Mesendoderm (in vitro differentiated cells): ENCODE data around the gene DCDC2.
A peak's percentile ranks its signal among the peaks of the same experiment; 100 is the strongest.
"Not testable (repeated sequence)": the region's sequence is repeated elsewhere in the genome, so short reads cannot be mapped to it uniquely, and the experiment has no call there.

Experiments
- DNase-seq: peaks from one replicate; pipeline ENCODE4 v3.0.0; 2013
- H2AK5ac ChIP-seq: 2 replicates; pipeline ENCODE4 v1.6.1; 2013; ENCODE audit warnings: low read length, inconsistent platforms
- H2BK120ac ChIP-seq: 2 replicates; pipeline ENCODE4 v1.6.1; 2013; ENCODE audit warnings: low read depth, mild to moderate bottlenecking, low read length, moderate library complexity, mixed read lengths
- H2BK15ac ChIP-seq: replicated peaks from 2 replicates; pipeline ENCODE4 v1.6.1; 2013; ENCODE audit warnings: low read depth, mild to moderate bottlenecking, moderate library complexity
- H2BK5ac ChIP-seq: 2 replicates; pipeline ENCODE4 v1.6.1; 2013; ENCODE audit warnings: low read length, inconsistent platforms
- H3K18ac ChIP-seq: 2 replicates; pipeline ENCODE4 v1.6.1; 2013; ENCODE audit warnings: mild to moderate bottlenecking, low read length, mixed read lengths
- H3K23ac ChIP-seq: one replicate; pipeline ENCODE4 v1.6.1; 2013; ENCODE audit warnings: low read length
- H3K27ac ChIP-seq: 2 replicates; pipeline ENCODE4 v1.5.1; 2013; ENCODE audit warnings: low read depth, mild to moderate bottlenecking, inconsistent platforms, low read length, moderate library complexity
- H3K27me3 ChIP-seq: 2 replicates; pipeline ENCODE4 v1.6.1; 2013; ENCODE audit warnings: low read length, control low read depth, mild to moderate bottlenecking, inconsistent platforms; ENCODE audit not compliant: insufficient read depth, poor library complexity
- H3K36me3 ChIP-seq: 2 replicates; pipeline ENCODE4 v1.6.1; 2013; ENCODE audit warnings: low read length, inconsistent platforms; ENCODE audit not compliant: control insufficient read depth, insufficient read depth
- H3K4ac ChIP-seq: one replicate; pipeline ENCODE4 v1.6.1; 2013; ENCODE audit warnings: low read depth, mild to moderate bottlenecking, low read length, moderate library complexity
- H3K4me1 ChIP-seq: 2 replicates; pipeline ENCODE4 v1.6.1; 2013; ENCODE audit warnings: low read depth, low read length, inconsistent platforms; ENCODE audit not compliant: control insufficient read depth
- H3K4me2 ChIP-seq: 2 replicates; pipeline ENCODE4 v1.6.1; 2013; ENCODE audit warnings: low read length
- H3K4me3 ChIP-seq: 2 replicates; pipeline ENCODE4 v1.5.1; 2013; ENCODE audit warnings: mild to moderate bottlenecking, low read length
- H3K56ac ChIP-seq: one replicate; pipeline ENCODE4 v1.6.1; 2013; ENCODE audit warnings: low read length
- H3K79me1 ChIP-seq: 2 replicates; pipeline ENCODE4 v1.6.1; 2013; ENCODE audit warnings: low read length, inconsistent platforms
- H3K79me2 ChIP-seq: 2 replicates; pipeline ENCODE4 v1.6.1; 2013; ENCODE audit warnings: mild to moderate bottlenecking, low read length; ENCODE audit not compliant: control insufficient read depth, insufficient read depth
- H3K9ac ChIP-seq: 2 replicates; pipeline ENCODE4 v1.6.1; 2013; ENCODE audit warnings: low read length, inconsistent platforms
- H4K5ac ChIP-seq: one replicate; pipeline ENCODE4 v1.6.1; 2013; ENCODE audit warnings: low read length
- H4K8ac ChIP-seq: one replicate; pipeline ENCODE4 v1.6.1; 2013; ENCODE audit warnings: low read depth, mild to moderate bottlenecking, control low read depth, low read length, moderate library complexity
- WGBS: extraction: QIAGEN DNeasy Blood & Tissue Kit; methylation state at CpG from one replicate; pipeline ENCODE4 v1.1.7; 2013; ENCODE audit warnings: low lambda C conversion rate, missing lambda C conversion rate; ENCODE audit not compliant: insufficient coverage; ENCODE audit errors: extremely low coverage; 5-methylcytosine and 5-hydroxymethylcytosine counted together

Gene DCDC2

DNA sequence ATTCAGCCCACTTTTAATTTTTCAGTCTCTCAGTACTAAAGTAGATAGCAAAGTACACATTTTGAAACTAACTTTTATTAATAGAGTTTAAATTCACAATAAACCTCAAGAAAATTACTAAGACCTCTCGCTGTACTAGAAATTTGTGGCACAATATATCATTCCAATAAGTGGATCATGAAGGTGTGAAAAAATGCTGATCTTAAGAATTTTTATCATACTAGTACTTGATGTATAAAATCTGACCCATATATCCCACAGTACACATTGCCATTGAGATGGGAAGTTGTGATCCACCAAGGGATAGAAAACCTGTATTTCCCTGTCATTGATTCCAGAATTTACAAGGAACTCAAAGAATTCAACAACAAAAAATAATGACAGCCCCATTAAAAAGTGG is 85.7 kb downstream of the DCDC2 start:
- Histone ChIP-seq H3K27me3 (no peaks in the 10 kb centered on the region), H3K36me3 (no peaks in the 10 kb centered on the region), H3K4me2 (no peak overlapping the region), H3K79me2 (no peaks in the 10 kb centered on the region), H3K27ac (no peak overlapping the region), H2BK15ac (no peak overlapping the region), H3K79me1 (no peaks in the 10 kb centered on the region), H3K4me1 (no peaks in the 10 kb centered on the region), H4K8ac (no peak overlapping the region), H3K23ac (no peak overlapping the region), H2BK5ac (no peak overlapping the region), H3K9ac (no peak overlapping the region), H2BK120ac (no peak overlapping the region), H4K5ac (no peak overlapping the region), H2AK5ac (no peak overlapping the region), H3K56ac (no peak overlapping the region), H3K4ac (no peak overlapping the region), H3K4me3 (no peak overlapping the region), H3K18ac (no peak overlapping the region)
- WGBS: no CpG with 5 or more reads among the region's 1 CpG
- DNase-seq: no peak

DNA sequence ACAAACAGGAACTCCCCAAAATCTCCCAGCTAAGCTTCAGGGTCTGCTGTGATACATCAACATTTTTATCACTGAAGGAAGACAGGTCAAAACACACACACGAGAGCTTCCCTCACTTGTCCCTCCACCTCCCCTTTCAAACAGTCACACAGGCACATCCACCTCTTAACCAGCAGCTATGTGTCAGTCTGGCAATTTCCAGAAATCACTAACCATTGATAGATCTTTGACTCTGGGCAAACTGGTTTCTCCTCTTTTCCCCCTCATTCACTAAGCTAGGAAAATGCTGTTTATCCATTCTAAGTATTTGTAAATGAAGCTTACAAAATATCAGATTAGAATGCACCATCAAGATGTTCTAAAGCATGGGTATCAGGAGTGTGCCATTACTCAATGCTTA is 87.8 kb downstream of the DCDC2 start:
- Histone ChIP-seq H2BK15ac (no peak overlapping the region), H3K79me1 (no peaks in the 10 kb centered on the region), H3K4me2 (no peak overlapping the region), H3K23ac (no peak overlapping the region), H3K9ac (no peak overlapping the region), H3K27me3 (no peaks in the 10 kb centered on the region), H3K79me2 (no peaks in the 10 kb centered on the region), H2BK5ac (no peak overlapping the region), H4K8ac (no peak overlapping the region), H2AK5ac (no peak overlapping the region), H3K4me1 (no peaks in the 10 kb centered on the region), H3K56ac (no peak overlapping the region), H3K27ac (no peak overlapping the region), H4K5ac (no peak overlapping the region), H2BK120ac (no peak overlapping the region), H3K4ac (no peak overlapping the region), H3K4me3 (no peak overlapping the region), H3K36me3 (no peaks in the 10 kb centered on the region), H3K18ac (no peak overlapping the region)
- DNase-seq: no peak
- no CpG with 5 or more reads among the region's 1 CpG for WGBS

DNA sequence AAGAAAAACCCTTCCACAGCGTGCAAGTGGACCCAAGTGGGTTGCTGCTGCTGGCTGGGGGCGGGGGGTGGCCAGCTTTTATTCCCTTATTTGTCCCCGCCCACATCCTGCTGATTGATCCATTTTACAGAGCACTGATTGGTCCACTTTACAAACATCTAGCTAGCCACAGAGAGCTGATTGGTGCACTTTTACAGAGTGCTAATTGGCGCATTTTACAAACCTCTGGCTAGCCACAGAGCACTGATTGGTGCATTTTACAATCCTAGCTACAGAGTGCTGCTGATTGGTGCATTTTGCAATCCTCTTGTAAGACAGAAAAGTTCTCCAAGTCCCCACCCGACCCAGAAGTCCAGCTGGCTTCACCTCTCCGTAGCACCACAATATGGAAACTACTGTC is 99.6 kb downstream of the DCDC2 start:
- not testable (repeated sequence) for H2BK15ac ChIP-seq, H3K4me2 ChIP-seq, H3K27ac ChIP-seq, H3K27me3 ChIP-seq, H3K36me3 ChIP-seq, H3K79me1 ChIP-seq, H3K23ac ChIP-seq, H4K8ac ChIP-seq, DNase-seq, H4K5ac ChIP-seq, H3K56ac ChIP-seq, H2BK120ac ChIP-seq, H3K4me3 ChIP-seq, H3K4ac ChIP-seq, H3K18ac ChIP-seq, H2BK5ac ChIP-seq, H2AK5ac ChIP-seq, H3K79me2 ChIP-seq, H3K9ac ChIP-seq, H3K4me1 ChIP-seq
- no CpG with 5 or more reads among the region's 6 CpGs for WGBS

DNA sequence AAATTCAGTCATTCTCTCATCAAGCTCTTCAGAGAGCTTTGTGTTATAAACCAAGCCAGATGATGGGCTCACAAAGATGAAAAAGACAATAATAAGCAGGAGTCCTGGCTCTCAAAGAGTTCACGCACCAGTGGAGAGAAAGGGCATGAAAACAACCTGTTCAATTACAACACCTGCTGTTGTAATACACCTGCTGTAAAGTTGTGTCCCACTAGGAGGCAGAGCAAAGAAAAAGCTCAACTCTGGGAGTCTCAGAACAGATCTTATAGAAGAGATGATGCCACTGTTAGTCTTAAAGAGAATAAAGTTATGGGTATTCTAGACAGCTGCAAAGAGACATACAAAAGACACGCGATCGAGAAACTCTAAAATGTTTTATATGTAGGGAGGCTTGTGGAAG is 100.6 kb downstream of the DCDC2 start:
- Histone ChIP-seq H3K23ac (no peak overlapping the region), H2BK5ac (no peak overlapping the region), H3K56ac (no peak overlapping the region), H2BK15ac (no peak overlapping the region), H4K5ac (no peak overlapping the region), H3K79me2 (no peaks in the 10 kb centered on the region), H2AK5ac (no peak overlapping the region), H3K4me2 (no peak overlapping the region), H3K4ac (no peak overlapping the region), H2BK120ac (no peak overlapping the region), H3K79me1 (no peaks in the 10 kb centered on the region), H3K4me1 (no peaks in the 10 kb centered on the region), H3K18ac (no peak overlapping the region), H3K4me3 (no peak overlapping the region), H3K9ac (no peak overlapping the region), H3K27ac (no peak overlapping the region), H4K8ac (no peak overlapping the region), H3K27me3 (no peaks in the 10 kb centered on the region), H3K36me3 (no peaks in the 10 kb centered on the region)
- no CpG with 5 or more reads among the region's 4 CpGs for WGBS
- peak; percentile 39 for DNase-seq

DNA sequence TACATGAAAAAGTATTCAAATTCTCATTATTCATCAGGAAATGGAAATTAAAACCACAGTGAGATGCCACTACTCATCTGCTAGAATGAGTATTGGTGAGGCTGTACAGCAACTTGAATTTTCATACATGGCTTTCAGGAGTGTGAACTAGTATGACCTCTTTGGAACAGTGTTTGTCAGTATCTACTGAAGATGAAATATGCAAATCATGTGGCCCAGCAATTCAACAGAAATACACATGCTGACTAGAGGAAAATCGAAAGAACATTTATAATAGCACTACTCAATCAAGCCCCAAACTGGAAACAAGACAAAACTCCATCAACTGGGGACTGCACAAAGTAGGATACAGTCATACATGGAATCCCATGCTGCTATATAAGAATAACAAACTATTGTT is 102.2 kb downstream of the DCDC2 start:
- H3K27ac ChIP-seq: no peak overlapping the region
- H2AK5ac ChIP-seq: no peak overlapping the region
- WGBS: no CpG with 5 or more reads among the region's 1 CpG
- no peak overlapping the region for H3K56ac ChIP-seq
- H2BK120ac ChIP-seq: no peak overlapping the region
- no peaks in the 10 kb centered on the region for H3K79me2 ChIP-seq
- H3K79me1 ChIP-seq: no peaks in the 10 kb centered on the region
- H3K4me2 ChIP-seq: no peak overlapping the region
- H3K18ac ChIP-seq: no peak overlapping the region
- no peak overlapping the region for H2BK5ac ChIP-seq
- H3K4ac ChIP-seq: no peak overlapping the region
- H3K27me3 ChIP-seq: no peaks in the 10 kb centered on the region
- no peak overlapping the region for H3K4me3 ChIP-seq
- H2BK15ac ChIP-seq: no peak overlapping the region
- peaks cover 1% of the 10 kb centered on the region for H3K4me1 ChIP-seq
- no peak for DNase-seq
- no peak overlapping the region for H4K5ac ChIP-seq
- no peak overlapping the region for H3K9ac ChIP-seq
- no peak overlapping the region for H4K8ac ChIP-seq
- no peak overlapping the region for H3K23ac ChIP-seq
- H3K36me3 ChIP-seq: no peaks in the 10 kb centered on the region

DNA sequence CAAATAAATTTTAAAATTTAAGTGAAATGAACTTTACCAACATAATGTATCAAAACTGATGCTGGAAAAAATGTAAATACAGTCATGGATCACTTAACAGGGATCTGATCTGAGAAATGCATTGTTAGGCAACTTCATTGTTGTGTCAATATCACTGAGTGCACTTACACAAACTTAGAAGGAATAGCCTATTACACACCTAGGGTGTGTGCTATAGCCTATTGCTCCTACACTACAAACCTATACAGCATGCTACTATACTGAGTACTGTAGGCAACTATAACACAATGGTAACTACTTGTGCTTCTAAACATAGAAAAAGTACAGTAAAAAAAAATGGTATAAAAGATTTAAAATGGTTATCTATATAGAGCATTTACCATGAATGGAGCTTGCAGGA is 104.5 kb downstream of the DCDC2 start:
- H3K4me1 ChIP-seq: peaks cover 1% of the 10 kb centered on the region
- no peak overlapping the region for H4K5ac ChIP-seq
- no peak overlapping the region for H2BK5ac ChIP-seq
- no peak overlapping the region for H3K4ac ChIP-seq
- H3K27ac ChIP-seq: no peak overlapping the region
- H3K27me3 ChIP-seq: no peaks in the 10 kb centered on the region
- no peaks in the 10 kb centered on the region for H3K36me3 ChIP-seq
- H2AK5ac ChIP-seq: no peak overlapping the region
- no peak overlapping the region for H2BK15ac ChIP-seq
- no peak overlapping the region for H3K18ac ChIP-seq
- no peak overlapping the region for H2BK120ac ChIP-seq
- H3K56ac ChIP-seq: no peak overlapping the region
- H3K4me3 ChIP-seq: no peak overlapping the region
- no peaks in the 10 kb centered on the region for H3K79me2 ChIP-seq
- H3K23ac ChIP-seq: no peak overlapping the region
- H3K9ac ChIP-seq: no peak overlapping the region
- no peak overlapping the region for H3K4me2 ChIP-seq
- no peak for DNase-seq
- H4K8ac ChIP-seq: no peak overlapping the region
- H3K79me1 ChIP-seq: no peaks in the 10 kb centered on the region
